ENCODE results near the gene TMEM135. TPM values are rescaled to one million over a fixed set of nuclear protein-coding genes. Genes with fewer than 3 reads are reported as not detected.
"Not testable (repeated sequence)": the region's sequence is repeated elsewhere in the genome, so short reads cannot be mapped to it uniquely, and the experiment has no call there.

TMEM135 gene
- total RNA-seq, 4 donors from 2014 or later: 19.0 to 38.5 (median 29.5) TPM

GRCh38 chr11:87265979-87266378, 228.2 kb downstream of the TMEM135 start:
- intact Hi-C loops (cut with DNase I; ENCODE audit: low total_unique reads): no loop called here
- Histone ChIP-seq H3K27ac (no peak overlapping the region), H3K9me3 (no peaks in the 10 kb centered on the region), H3K36me3 (no peaks in the 10 kb centered on the region), H3K4me3 (no peak overlapping the region), H3K4me1 (peaks cover 0 to 4% of the 10 kb centered on the region in 2 donors), H3K27me3 (no peaks in the 10 kb centered on the region)
- no peak for DNase-seq
- no peak for TF ChIP-seq POLR2A (IDR thresholded peaks at IDR 0.05)
- no peak for TF ChIP-seq CTCF (IDR thresholded peaks at IDR 0.05)

- no peak overlapping the region for H3K27ac ChIP-seq
- intact Hi-C loops (cut with DNase I; ENCODE audit: low total_unique reads): no loop called here
Measured at GRCh38 chr11:87266751-87267150, 229.0 kb downstream of the TMEM135 start.

GRCh38 chr11:87271951-87272350, 234.2 kb downstream of the TMEM135 start:
- DNase-seq; H3K4me3 ChIP-seq; H3K4me1 ChIP-seq; H3K9me3 ChIP-seq; H3K36me3 ChIP-seq; H3K27ac ChIP-seq; H3K27me3 ChIP-seq; intact Hi-C loops (cut with DNase I; ENCODE audit: low total_unique reads): not testable (repeated sequence)

More at GRCh38 chr11:87266751-87267150, 229.0 kb downstream of the TMEM135 start:
- no peak overlapping the region for H3K4me3 ChIP-seq
- H3K27me3 ChIP-seq: no peaks in the 10 kb centered on the region
- TF ChIP-seq POLR2A (IDR thresholded peaks at IDR 0.05): no peak
- no peak for TF ChIP-seq CTCF (IDR thresholded peaks at IDR 0.05)
- DNase-seq: no peak
- H3K36me3 ChIP-seq: no peaks in the 10 kb centered on the region
- H3K9me3 ChIP-seq: no peaks in the 10 kb centered on the region
- peaks cover 0 to 4% of the 10 kb centered on the region in 2 donors for H3K4me1 ChIP-seq

GRCh38 chr11:87275176-87275575, 237.4 kb downstream of the TMEM135 start:
- no peak overlapping the region for H3K4me3 ChIP-seq
- H3K36me3 ChIP-seq: no peaks in the 10 kb centered on the region
- TF ChIP-seq POLR2A (IDR thresholded peaks at IDR 0.05) (no peak), CTCF (IDR thresholded peaks at IDR 0.05) (no peak)
- no peaks in the 10 kb centered on the region for H3K27me3 ChIP-seq
- H3K27ac ChIP-seq: peak overlapping the region in 1 of 2 donors; percentile 21
- intact Hi-C loops (cut with DNase I; ENCODE audit: low total_unique reads): no loop called here
- no peaks in the 10 kb centered on the region for H3K9me3 ChIP-seq
- no peak for DNase-seq
- H3K4me1 ChIP-seq: peaks cover 0 to 4% of the 10 kb centered on the region in 2 donors

GRCh38 chr11:87280143-87280542, 242.4 kb downstream of the TMEM135 start:
- Histone ChIP-seq H3K27me3 (no peaks in the 10 kb centered on the region), H3K4me1 (peaks cover 0 to 4% of the 10 kb centered on the region in 2 donors), H3K36me3 (no peaks in the 10 kb centered on the region), H3K9me3 (no peaks in the 10 kb centered on the region), H3K27ac (no peak overlapping the region), H3K4me3 (no peak overlapping the region)
- DNase-seq: no peak
- intact Hi-C loops (cut with DNase I; ENCODE audit: low total_unique reads): no loop called here
- TF ChIP-seq POLR2A (IDR thresholded peaks at IDR 0.05): no peak
- TF ChIP-seq CTCF (IDR thresholded peaks at IDR 0.05): no peak

- no peaks in the 10 kb centered on the region for H3K4me1 ChIP-seq
- H3K9me3 ChIP-seq: no peaks in the 10 kb centered on the region
- intact Hi-C loops (cut with DNase I; ENCODE audit: low total_unique reads): no loop called here
- H3K27ac ChIP-seq: peak overlapping the region; percentile 5 to 21
- no peak for DNase-seq
- H3K4me3 ChIP-seq: no peak overlapping the region
- no peaks in the 10 kb centered on the region for H3K36me3 ChIP-seq
- no peaks in the 10 kb centered on the region for H3K27me3 ChIP-seq
- TF ChIP-seq POLR2A (IDR thresholded peaks at IDR 0.05) (no peak), CTCF (IDR thresholded peaks at IDR 0.05) (peak in 2 of 4 experiments; percentile 22 to 48)
Measured at GRCh38 chr11:87281496-87281895, 243.8 kb downstream of the TMEM135 start.
